ENCODE results near the gene CHST13. TPM values are rescaled to one million over a fixed set of nuclear protein-coding genes. Genes with fewer than 3 reads are reported as not detected.
"Not testable (repeated sequence)": the region's sequence is repeated elsewhere in the genome, so short reads cannot be mapped to it uniquely, and the experiment has no call there.

Gene CHST13
- polyA plus RNA-seq, 6 donors from 2014 or later: 0.16 to 0.53 TPM; not detected in 4

DNA sequence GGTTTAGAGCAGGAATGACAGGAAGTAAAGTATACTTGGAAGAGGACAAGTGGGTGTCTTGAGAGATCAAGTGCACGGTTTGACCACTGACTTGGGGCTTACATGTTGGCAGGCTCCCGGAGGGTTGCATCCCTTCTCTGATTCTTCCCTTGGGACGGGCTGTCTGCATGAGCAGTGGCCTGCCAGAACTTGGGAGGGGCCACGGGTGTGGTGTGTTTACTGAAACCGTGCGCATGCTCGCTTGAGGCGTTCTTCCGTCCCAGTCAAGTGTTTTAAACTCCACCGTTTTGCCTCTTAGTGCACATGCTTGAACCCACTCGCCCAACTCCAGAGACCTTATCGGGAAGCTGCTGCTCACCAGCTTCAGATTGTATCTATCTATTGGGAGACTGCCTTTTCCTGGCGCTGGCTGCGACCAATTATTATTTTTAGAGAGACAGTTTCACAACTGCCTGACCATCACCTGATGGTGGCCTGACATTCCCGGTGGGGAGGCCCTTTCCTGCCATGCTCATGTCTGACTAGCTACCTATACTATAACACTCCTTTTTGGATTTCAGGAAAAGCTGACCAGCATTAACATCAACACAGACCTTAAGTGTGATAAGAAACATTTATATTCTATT is 49.6 kb downstream of the CHST13 start:
- H3K27me3 Mint-ChIP-seq: peaks cover 0 to 21% (median 10%) of the 10 kb centered on the region in 3 donors
- ATAC-seq (ENCODE audit: low read depth in 2 of 2) (no peak), DNase-seq (no peak)
- no peaks in the 10 kb centered on the region for H3K9me3 Mint-ChIP-seq
- H3K27ac Mint-ChIP-seq: no peak overlapping the region
- no peaks in the 10 kb centered on the region for H3K4me1 Mint-ChIP-seq
- no peak overlapping the region for H3K4me3 Mint-ChIP-seq
- H3K36me3 Mint-ChIP-seq: no peaks in the 10 kb centered on the region

DNA sequence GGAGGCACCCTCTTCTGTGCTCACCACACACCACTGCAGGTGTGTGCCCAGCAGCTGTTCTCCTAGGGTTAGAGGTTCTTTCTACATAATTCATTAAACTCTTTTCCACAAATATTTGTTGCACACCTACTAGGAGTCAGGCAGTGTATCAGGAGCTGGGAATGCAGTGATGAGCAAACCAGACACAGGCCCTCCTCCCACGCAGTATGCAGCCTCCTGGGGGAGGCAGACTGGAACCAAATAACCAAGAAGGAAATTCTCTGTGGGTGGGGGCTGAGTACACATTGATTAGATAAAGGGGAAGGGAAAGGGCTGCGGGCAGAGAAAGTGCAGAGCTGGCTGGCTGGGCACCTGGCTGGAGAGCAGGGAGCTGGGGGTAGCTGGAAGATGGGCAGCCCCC is 53.3 kb downstream of the CHST13 start:
- DNase-seq (no peak), ATAC-seq (ENCODE audit: low read depth in 2 of 2) (no peak)
- no peak overlapping the region for H3K4me3 Mint-ChIP-seq
- H3K27me3 Mint-ChIP-seq: peaks cover 0 to 26% (median 19%) of the 10 kb centered on the region in 3 donors
- no peaks in the 10 kb centered on the region for H3K36me3 Mint-ChIP-seq
- H3K9me3 Mint-ChIP-seq: no peaks in the 10 kb centered on the region
- no peaks in the 10 kb centered on the region for H3K4me1 Mint-ChIP-seq
- H3K27ac Mint-ChIP-seq: no peak overlapping the region

DNA sequence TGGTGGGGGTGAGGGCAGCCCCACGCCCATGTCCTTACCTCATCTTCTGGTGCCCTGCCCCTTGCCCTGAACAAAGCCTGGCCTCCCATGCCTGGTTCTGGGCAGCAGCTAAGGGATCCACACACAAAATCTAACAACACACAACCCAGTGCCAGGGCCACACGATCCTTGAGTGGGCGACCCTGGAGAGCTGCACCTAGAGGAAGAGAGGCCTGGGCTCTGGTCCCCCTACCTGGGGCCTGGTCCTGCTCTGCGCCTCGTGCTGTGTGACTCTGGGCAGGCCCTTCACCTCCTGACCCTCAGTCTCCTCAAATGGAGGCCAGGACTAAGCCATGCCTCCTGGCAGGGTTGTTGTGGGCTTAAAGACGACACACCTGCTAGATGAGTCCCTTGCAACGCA is 54.7 kb downstream of the CHST13 start:
- Mint-ChIP-seq H3K36me3 (no peaks in the 10 kb centered on the region), H3K4me3 (no peak overlapping the region), H3K4me1 (no peaks in the 10 kb centered on the region), H3K27me3 (peaks cover 0 to 24% (median 19%) of the 10 kb centered on the region in 3 donors), H3K9me3 (no peaks in the 10 kb centered on the region), H3K27ac (no peak overlapping the region)
- DNase-seq: no peak
- ATAC-seq (ENCODE audit: low read depth in 2 of 2): no peak

GRCh38 chr3:126580746-126581145 is 56.8 kb downstream of the CHST13 start:
- H3K36me3 Mint-ChIP-seq: no peaks in the 10 kb centered on the region
- ATAC-seq (ENCODE audit: low read depth in 2 of 2) (no peak), DNase-seq (no peak)
- H3K27me3 Mint-ChIP-seq: peaks cover 0 to 23% (median 19%) of the 10 kb centered on the region in 3 donors
- peaks cover 0 to 3% (median 0%) of the 10 kb centered on the region in 7 donors for H3K9me3 Mint-ChIP-seq
- H3K27ac Mint-ChIP-seq: peak overlapping the region in 1 of 6 donors; percentile 53
- H3K4me1 Mint-ChIP-seq: no peaks in the 10 kb centered on the region
- H3K4me3 Mint-ChIP-seq: no peak overlapping the region

- no peak for DNase-seq
- Mint-ChIP-seq H3K4me1 (no peaks in the 10 kb centered on the region), H3K36me3 (no peaks in the 10 kb centered on the region), H3K27me3 (peaks cover 0 to 23% (median 19%) of the 10 kb centered on the region in 3 donors), H3K9me3 (peaks cover 0 to 3% (median 0%) of the 10 kb centered on the region in 7 donors), H3K27ac (no peak overlapping the region), H3K4me3 (no peak overlapping the region)
- no peak for ATAC-seq (ENCODE audit: low read depth in 2 of 2)
Measured at GRCh38 chr3:126581569-126581968, 57.6 kb downstream of the CHST13 start.

- Mint-ChIP-seq H3K27me3 (peaks cover 0 to 25% (median 18%) of the 10 kb centered on the region in 3 donors), H3K4me3 (no peak overlapping the region), H3K36me3 (no peaks in the 10 kb centered on the region), H3K9me3 (peaks cover 0 to 10% (median 3%) of the 10 kb centered on the region in 7 donors), H3K27ac (no peak overlapping the region), H3K4me1 (no peaks in the 10 kb centered on the region)
- ATAC-seq (ENCODE audit: low read depth in 2 of 2): no peak
- no peak for DNase-seq
Measured at GRCh38 chr3:126582311-126582710, 58.4 kb downstream of the CHST13 start.

GRCh38 chr3:126591515-126591914 is 67.6 kb downstream of the CHST13 start:
- H3K27me3 Mint-ChIP-seq: peaks cover 9 to 40% (median 25%) of the 10 kb centered on the region in 3 donors
- peaks cover 0 to 25% of the 10 kb centered on the region in 2 donors for H3K36me3 Mint-ChIP-seq
- H3K27ac Mint-ChIP-seq; ATAC-seq (ENCODE audit: low read depth in 2 of 2); H3K4me3 Mint-ChIP-seq; H3K4me1 Mint-ChIP-seq; DNase-seq: not testable (repeated sequence)
- peaks cover 3 to 30% (median 7%) of the 10 kb centered on the region in 7 donors for H3K9me3 Mint-ChIP-seq

Other genes starting within 250 kb of the CHST13 start
- under 1 TPM in 2 of 6 donors, not detected in 4; 0.09 to 0.24 TPM for gene KLF15, start 166.7 kb upstream of the CHST13 start, polyA plus RNA-seq (ENCODE audit: low read depth in 6 of 6)
- not detected for gene CFAP100, start 129.2 kb upstream of the CHST13 start, polyA plus RNA-seq (ENCODE audit: low read depth in 6 of 6)
- 10 to 100 TPM; 11.9 to 26.9 (median 16.2) TPM for gene ZXDC, start 48.3 kb upstream of the CHST13 start, polyA plus RNA-seq (ENCODE audit: low read depth in 6 of 6)
- gene UROC1, start 6.4 kb upstream of the CHST13 start, polyA plus RNA-seq (ENCODE audit: low read depth in 6 of 6): not detected
- gene C3orf22, start 34.8 kb downstream of the CHST13 start, polyA plus RNA-seq (ENCODE audit: low read depth in 6 of 6): not detected
- 1 to 10 TPM in 3 of 6 donors, under 1 TPM in 2, not detected in 1; 0.39 to 2.6 (median 1.1) TPM for gene TXNRD3, start 131.0 kb downstream of the CHST13 start, polyA plus RNA-seq (ENCODE audit: low read depth in 6 of 6)
- gene CHCHD6, start 180.1 kb downstream of the CHST13 start, polyA plus RNA-seq (ENCODE audit: low read depth in 6 of 6): 10 to 100 TPM in 4 of 6 donors, 1 to 10 TPM in 2; 8.7 to 16.3 (median 11.1) TPM

Data from naive B cell (primary cell).